ENCODE results near the gene TEKT4.

- TF ChIP-seq POLR2A (IDR thresholded peaks at IDR 0.05) (no peak), CTCF (IDR thresholded peaks at IDR 0.05 in 4 of 5, conservative IDR thresholded peaks at IDR 0.05 in 1 of 5) (no peak)
Measured at GRCh38 chr2:94869552-94870439, 1.4 kb upstream of the TEKT4 start.

All from gastrocnemius medialis (tissue), 4 donors.